Cardiac muscle cell (in vitro differentiated cells and primary cell): Measurements from ENCODE around the gene CEP112. TPM values are rescaled to one million over a fixed set of nuclear protein-coding genes. Genes with fewer than 3 reads are reported as not detected.

Source experiments
- DNase-seq, 2 donors: peaks; one replicate each; pipeline versions ENCODE4 v3.0.0 to v3.0.0-alpha.2; 2010 to 2017; ENCODE audit warnings: low read depth in 1 of 2, low spot score in 1 of 2
- H3K27ac ChIP-seq: fragments of 200-600 bp; sonication (generic); 2 replicates; pipeline ENCODE4 v1.5.1; 2016
- H3K27me3 ChIP-seq: fragments of 200-600 bp; sonication (generic); 2 replicates; pipeline ENCODE4 v1.6.0; 2016; ENCODE audit warnings: control low read depth
- H3K36me3 ChIP-seq: fragments of 200-600 bp; sonication (generic); 2 replicates; pipeline ENCODE4 v1.5.1; 2016; ENCODE audit warnings: control low read depth
- H3K4me1 ChIP-seq: fragments of 200-600 bp; sonication (generic); 2 replicates; pipeline ENCODE4 v1.8.1; 2017; ENCODE audit warnings: low read depth, mild to moderate bottlenecking, mixed run types
- H3K4me3 ChIP-seq: fragments of 200-600 bp; sonication (generic); 2 replicates; pipeline ENCODE4 v1.5.1; 2016; ENCODE audit warnings: mild to moderate bottlenecking
- H3K9me3 ChIP-seq: fragments of 200-600 bp; sonication (generic); 2 replicates; pipeline ENCODE4 v1.5.1; 2017; ENCODE audit warnings: low read depth, mild to moderate bottlenecking, control low read depth
- CTCF ChIP-seq: IDR thresholded peaks from 2 replicates; pipeline ENCODE4 v1.5.1; 2012; ENCODE audit warnings: low read depth, mild to moderate bottlenecking, low read length
- polyA plus RNA-seq: library from polyadenylated mRNA; unstranded; fragments of >200 nt; fragmentation: Nextera tagmentation; extraction: Ambion mirVana; gene quantifications from 2 replicates; pipeline ENCODE4 v1.2.1, GENCODE V29; 2016
- total RNA-seq: library from RNA; depleted of rRNA; stranded (reverse); fragments of >200 nt; gene quantifications from 2 replicates; pipeline ENCODE4 v1.2.3, GENCODE V29; 2016

Gene CEP112
- total and polyA plus RNA-seq, 2 experiments from 2014 or later: 7.7 to 10.9 TPM

- Histone ChIP-seq H3K27me3 (no peaks in the 10 kb centered on the region), H3K4me3 (no peak overlapping the region), H3K27ac (no peak overlapping the region), H3K4me1 (no peaks in the 10 kb centered on the region), H3K9me3 (no peaks in the 10 kb centered on the region), H3K36me3 (no peaks in the 10 kb centered on the region)
- DNase-seq: no peak
- no peak for TF ChIP-seq CTCF
These were observed 394.8 kb downstream of the CEP112 start for GRCh38 chr17:65797101-65797500.

GRCh38 chr17:65794572-65794971, 397.4 kb downstream of the CEP112 start:
- peak; percentile 37 to 54 for DNase-seq
- TF ChIP-seq CTCF: peak; percentile 67

GRCh38 chr17:65790241-65790640, 401.7 kb downstream of the CEP112 start:
- DNase-seq: no peak
- Histone ChIP-seq H3K4me1 (no peaks in the 10 kb centered on the region), H3K27me3 (no peaks in the 10 kb centered on the region), H3K27ac (no peak overlapping the region), H3K4me3 (no peak overlapping the region), H3K36me3 (no peaks in the 10 kb centered on the region), H3K9me3 (no peaks in the 10 kb centered on the region)
- no peak for TF ChIP-seq CTCF

More at GRCh38 chr17:65794572-65794971, 397.4 kb downstream of the CEP112 start:
- Histone ChIP-seq H3K27me3 (no peaks in the 10 kb centered on the region), H3K4me3 (no peak overlapping the region), H3K36me3 (no peaks in the 10 kb centered on the region), H3K27ac (no peak overlapping the region), H3K9me3 (no peaks in the 10 kb centered on the region), H3K4me1 (no peaks in the 10 kb centered on the region)

GRCh38 chr17:65787503-65787902, 404.4 kb downstream of the CEP112 start:
- no peak for TF ChIP-seq CTCF
- H3K4me3 ChIP-seq: no peak overlapping the region
- no peaks in the 10 kb centered on the region for H3K27me3 ChIP-seq
- no peaks in the 10 kb centered on the region for H3K9me3 ChIP-seq
- DNase-seq: no peak
- H3K36me3 ChIP-seq: no peaks in the 10 kb centered on the region
- H3K4me1 ChIP-seq: no peaks in the 10 kb centered on the region
- H3K27ac ChIP-seq: no peak overlapping the region

GRCh38 chr17:65786479-65786878, 405.5 kb downstream of the CEP112 start:
- H3K27me3 ChIP-seq: no peaks in the 10 kb centered on the region
- no peak for TF ChIP-seq CTCF
- DNase-seq: no peak
- no peak overlapping the region for H3K4me3 ChIP-seq
- H3K9me3 ChIP-seq: no peaks in the 10 kb centered on the region
- H3K4me1 ChIP-seq: no peaks in the 10 kb centered on the region
- no peaks in the 10 kb centered on the region for H3K36me3 ChIP-seq
- no peak overlapping the region for H3K27ac ChIP-seq

GRCh38 chr17:65785109-65785508, 406.8 kb downstream of the CEP112 start:
- Histone ChIP-seq H3K27ac (no peak overlapping the region), H3K36me3 (no peaks in the 10 kb centered on the region), H3K9me3 (no peaks in the 10 kb centered on the region), H3K27me3 (no peaks in the 10 kb centered on the region), H3K4me1 (no peaks in the 10 kb centered on the region), H3K4me3 (no peak overlapping the region)
- no peak for TF ChIP-seq CTCF
- DNase-seq: peak in 1 of 2 donors; percentile 95
